ENCODE results near the gene LONRF2.

DNA sequence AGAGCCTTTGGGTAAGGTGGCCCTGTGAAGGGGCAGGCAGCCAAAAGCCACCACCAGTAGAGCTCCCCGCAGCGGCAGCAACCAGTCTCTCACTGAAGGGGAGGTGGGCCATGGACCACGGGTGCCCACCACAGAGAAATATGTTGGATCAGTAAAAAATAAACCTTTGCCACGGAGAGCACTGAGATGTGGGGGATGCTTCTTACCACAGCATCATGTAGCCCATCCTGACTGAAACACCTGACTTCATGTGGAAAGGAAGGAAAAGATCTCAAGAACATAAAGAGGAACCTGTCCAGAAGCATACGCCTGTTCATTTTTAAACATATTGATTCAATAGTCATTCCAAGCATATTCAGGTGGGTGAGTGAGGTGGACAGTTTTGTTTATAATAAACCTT is 51.1 kb downstream of the LONRF2 start:
- TF ChIP-seq, protein P1, sequence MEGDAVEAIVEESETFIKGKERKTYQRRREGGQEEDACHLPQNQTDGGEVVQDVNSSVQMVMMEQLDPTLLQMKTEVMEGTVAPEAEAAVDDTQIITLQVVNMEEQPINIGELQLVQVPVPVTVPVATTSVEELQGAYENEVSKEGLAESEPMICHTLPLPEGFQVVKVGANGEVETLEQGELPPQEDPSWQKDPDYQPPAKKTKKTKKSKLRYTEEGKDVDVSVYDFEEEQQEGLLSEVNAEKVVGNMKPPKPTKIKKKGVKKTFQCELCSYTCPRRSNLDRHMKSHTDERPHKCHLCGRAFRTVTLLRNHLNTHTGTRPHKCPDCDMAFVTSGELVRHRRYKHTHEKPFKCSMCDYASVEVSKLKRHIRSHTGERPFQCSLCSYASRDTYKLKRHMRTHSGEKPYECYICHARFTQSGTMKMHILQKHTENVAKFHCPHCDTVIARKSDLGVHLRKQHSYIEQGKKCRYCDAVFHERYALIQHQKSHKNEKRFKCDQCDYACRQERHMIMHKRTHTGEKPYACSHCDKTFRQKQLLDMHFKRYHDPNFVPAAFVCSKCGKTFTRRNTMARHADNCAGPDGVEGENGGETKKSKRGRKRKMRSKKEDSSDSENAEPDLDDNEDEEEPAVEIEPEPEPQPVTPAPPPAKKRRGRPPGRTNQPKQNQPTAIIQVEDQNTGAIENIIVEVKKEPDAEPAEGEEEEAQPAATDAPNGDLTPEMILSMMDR (IDR thresholded peaks at IDR 0.05), result no peak
- TF ChIP-seq SP1 (CRISPR knock-in tag; conservative IDR thresholded peaks at IDR 0.05) (no peak), ZNF317 (CRISPR knock-in tag; IDR thresholded peaks at IDR 0.05; ENCODE audit: borderline replicate concordance, low read depth) (no peak), ESRRA (CRISPR knock-in tag; IDR thresholded peaks at IDR 0.05; ENCODE audit: borderline replicate concordance) (no peak), NFYB (CRISPR knock-in tag; conservative IDR thresholded peaks at IDR 0.05; ENCODE audit: low read depth) (no peak)
- TF ChIP-seq, protein P2, sequence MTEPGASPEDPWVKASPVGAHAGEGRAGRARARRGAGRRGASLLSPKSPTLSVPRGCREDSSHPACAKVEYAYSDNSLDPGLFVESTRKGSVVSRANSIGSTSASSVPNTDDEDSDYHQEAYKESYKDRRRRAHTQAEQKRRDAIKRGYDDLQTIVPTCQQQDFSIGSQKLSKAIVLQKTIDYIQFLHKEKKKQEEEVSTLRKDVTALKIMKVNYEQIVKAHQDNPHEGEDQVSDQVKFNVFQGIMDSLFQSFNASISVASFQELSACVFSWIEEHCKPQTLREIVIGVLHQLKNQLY (CRISPR knock-in tag; IDR thresholded peaks at IDR 0.05), result no peak
- TF ChIP-seq, protein P3, sequence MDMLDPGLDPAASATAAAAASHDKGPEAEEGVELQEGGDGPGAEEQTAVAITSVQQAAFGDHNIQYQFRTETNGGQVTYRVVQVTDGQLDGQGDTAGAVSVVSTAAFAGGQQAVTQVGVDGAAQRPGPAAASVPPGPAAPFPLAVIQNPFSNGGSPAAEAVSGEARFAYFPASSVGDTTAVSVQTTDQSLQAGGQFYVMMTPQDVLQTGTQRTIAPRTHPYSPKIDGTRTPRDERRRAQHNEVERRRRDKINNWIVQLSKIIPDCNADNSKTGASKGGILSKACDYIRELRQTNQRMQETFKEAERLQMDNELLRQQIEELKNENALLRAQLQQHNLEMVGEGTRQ (CRISPR knock-in tag; IDR thresholded peaks at IDR 0.05), result no peak
- TF ChIP-seq, protein P4, sequence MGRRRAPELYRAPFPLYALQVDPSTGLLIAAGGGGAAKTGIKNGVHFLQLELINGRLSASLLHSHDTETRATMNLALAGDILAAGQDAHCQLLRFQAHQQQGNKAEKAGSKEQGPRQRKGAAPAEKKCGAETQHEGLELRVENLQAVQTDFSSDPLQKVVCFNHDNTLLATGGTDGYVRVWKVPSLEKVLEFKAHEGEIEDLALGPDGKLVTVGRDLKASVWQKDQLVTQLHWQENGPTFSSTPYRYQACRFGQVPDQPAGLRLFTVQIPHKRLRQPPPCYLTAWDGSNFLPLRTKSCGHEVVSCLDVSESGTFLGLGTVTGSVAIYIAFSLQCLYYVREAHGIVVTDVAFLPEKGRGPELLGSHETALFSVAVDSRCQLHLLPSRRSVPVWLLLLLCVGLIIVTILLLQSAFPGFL (CRISPR knock-in tag; IDR thresholded peaks at IDR 0.05; ENCODE audit: borderline replicate concordance), result no peak
- TF ChIP-seq, protein P5, sequence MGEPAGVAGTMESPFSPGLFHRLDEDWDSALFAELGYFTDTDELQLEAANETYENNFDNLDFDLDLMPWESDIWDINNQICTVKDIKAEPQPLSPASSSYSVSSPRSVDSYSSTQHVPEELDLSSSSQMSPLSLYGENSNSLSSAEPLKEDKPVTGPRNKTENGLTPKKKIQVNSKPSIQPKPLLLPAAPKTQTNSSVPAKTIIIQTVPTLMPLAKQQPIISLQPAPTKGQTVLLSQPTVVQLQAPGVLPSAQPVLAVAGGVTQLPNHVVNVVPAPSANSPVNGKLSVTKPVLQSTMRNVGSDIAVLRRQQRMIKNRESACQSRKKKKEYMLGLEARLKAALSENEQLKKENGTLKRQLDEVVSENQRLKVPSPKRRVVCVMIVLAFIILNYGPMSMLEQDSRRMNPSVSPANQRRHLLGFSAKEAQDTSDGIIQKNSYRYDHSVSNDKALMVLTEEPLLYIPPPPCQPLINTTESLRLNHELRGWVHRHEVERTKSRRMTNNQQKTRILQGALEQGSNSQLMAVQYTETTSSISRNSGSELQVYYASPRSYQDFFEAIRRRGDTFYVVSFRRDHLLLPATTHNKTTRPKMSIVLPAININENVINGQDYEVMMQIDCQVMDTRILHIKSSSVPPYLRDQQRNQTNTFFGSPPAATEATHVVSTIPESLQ (CRISPR knock-in tag; IDR thresholded peaks at IDR 0.05), result no peak
- TF ChIP-seq, protein P6, sequence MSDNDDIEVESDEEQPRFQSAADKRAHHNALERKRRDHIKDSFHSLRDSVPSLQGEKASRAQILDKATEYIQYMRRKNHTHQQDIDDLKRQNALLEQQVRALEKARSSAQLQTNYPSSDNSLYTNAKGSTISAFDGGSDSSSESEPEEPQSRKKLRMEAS (CRISPR knock-in tag; IDR thresholded peaks at IDR 0.05), result no peak
- TF ChIP-seq, protein P7, sequence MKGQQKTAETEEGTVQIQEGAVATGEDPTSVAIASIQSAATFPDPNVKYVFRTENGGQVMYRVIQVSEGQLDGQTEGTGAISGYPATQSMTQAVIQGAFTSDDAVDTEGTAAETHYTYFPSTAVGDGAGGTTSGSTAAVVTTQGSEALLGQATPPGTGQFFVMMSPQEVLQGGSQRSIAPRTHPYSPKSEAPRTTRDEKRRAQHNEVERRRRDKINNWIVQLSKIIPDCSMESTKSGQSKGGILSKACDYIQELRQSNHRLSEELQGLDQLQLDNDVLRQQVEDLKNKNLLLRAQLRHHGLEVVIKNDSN (CRISPR knock-in tag; IDR thresholded peaks at IDR 0.05), result no peak

All from WTC11 (cell line).